ENCODE results near the gene FPGT.

Gene FPGT

DNA sequence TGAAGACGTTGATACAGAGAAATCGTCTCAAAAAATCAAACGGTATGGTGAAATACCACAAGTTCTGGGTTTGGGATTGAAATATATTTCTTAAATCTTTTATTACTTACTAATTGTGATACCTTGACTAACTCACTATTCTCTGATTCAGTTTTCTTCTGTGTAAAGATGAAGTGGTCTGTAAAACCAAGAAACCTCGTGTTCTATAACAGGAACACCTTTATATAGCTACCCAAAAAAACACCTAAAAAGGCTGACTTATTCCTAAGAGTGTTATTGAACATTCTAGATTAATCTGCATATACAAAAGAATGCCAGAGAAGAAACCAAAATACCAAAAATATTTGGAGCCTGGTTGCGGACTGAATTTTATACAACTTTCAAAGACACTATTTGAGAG lies 787 bp upstream of the FPGT start:
- Histone ChIP-seq H4K8ac (ENCODE audit: low read depth, low read length) (no peak overlapping the region), H3K18ac (ENCODE audit: low read length) (no peak overlapping the region), H3K9ac (ENCODE audit: low read length) (no peak overlapping the region), H3K79me1 (ENCODE audit: low read length) (peaks cover 5% of the 10 kb centered on the region), H3K79me2 (ENCODE audit: control insufficient read depth, insufficient read depth, low read length, poor library complexity) (peaks cover 2% of the 10 kb centered on the region), H2BK5ac (ENCODE audit: low read depth, low read length, poor library complexity) (no peak overlapping the region), H3K23ac (ENCODE audit: low read length) (no peak overlapping the region), H4K12ac (ENCODE audit: low read depth, low read length) (no peak overlapping the region), H2BK120ac (ENCODE audit: insufficient read depth, low read length, poor library complexity) (no peak overlapping the region), H3K4me2 (ENCODE audit: low read length) (no peak overlapping the region), H3K4ac (ENCODE audit: low read depth, low read length) (no peak overlapping the region), H2BK12ac (ENCODE audit: low read length) (no peak overlapping the region), H3K36me3 (ENCODE audit: control insufficient read depth in 1 of 2, insufficient read depth in 2 of 2, low read length in 2 of 2) (no peaks in the 10 kb centered on the region), H2AK5ac (ENCODE audit: low read length) (no peak overlapping the region), H3K14ac (ENCODE audit: low read length) (no peak overlapping the region), H3K27ac (ENCODE audit: low read depth, low read length) (no peak overlapping the region), H3K27me3 (ENCODE audit: insufficient read depth, low read length) (no peaks in the 10 kb centered on the region), H3K4me3 (ENCODE audit: low read depth, low read length) (no peak overlapping the region), H4K91ac (ENCODE audit: low read depth, low read length) (no peak overlapping the region), H2AFZ (ENCODE audit: insufficient read depth, low read length, poor library complexity) (no peak overlapping the region), H3K9me3 (ENCODE audit: insufficient read depth, low read depth, low read length) (peaks cover 1% of the 10 kb centered on the region), H3K4me1 (ENCODE audit: control insufficient read depth in 1 of 2, insufficient read depth in 2 of 2, low read length in 2 of 2) (peaks cover 2% of the 10 kb centered on the region in 2 experiments)
- WGBS (ENCODE audit: extremely low coverage, insufficient coverage, insufficient read length): no CpG with 5 or more reads among the region's 5 CpGs
- DNase-seq: peak in 1 of 2 donors; percentile 11

DNA sequence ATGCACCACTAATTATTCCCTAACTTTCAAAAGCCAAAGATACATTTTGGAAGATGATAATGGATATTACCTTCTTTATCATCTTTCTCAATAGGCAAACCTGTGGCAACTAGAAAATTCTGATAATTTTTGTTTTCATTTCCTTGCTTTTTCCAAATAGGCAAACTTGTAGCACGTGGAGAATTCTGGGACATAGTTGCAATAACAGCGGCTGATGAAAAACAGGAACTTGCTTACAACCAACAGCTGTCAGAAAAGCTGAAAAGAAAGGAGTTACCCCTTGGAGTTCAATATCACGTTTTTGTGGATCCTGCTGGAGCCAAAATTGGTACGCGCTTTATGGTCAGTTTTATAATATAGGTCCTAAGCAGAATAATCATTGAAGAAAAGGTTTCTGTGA lies 1.5 kb downstream of the FPGT start:
- no peak overlapping the region for H3K4me2 ChIP-seq (ENCODE audit: low read length)
- H2BK12ac ChIP-seq (ENCODE audit: low read length): no peak overlapping the region
- WGBS (ENCODE audit: extremely low coverage, insufficient coverage, insufficient read length): no CpG with 5 or more reads among the region's 5 CpGs
- H3K18ac ChIP-seq (ENCODE audit: low read length): no peak overlapping the region
- H2AK5ac ChIP-seq (ENCODE audit: low read length): no peak overlapping the region
- no peak overlapping the region for H2BK5ac ChIP-seq (ENCODE audit: low read depth, low read length, poor library complexity)
- H3K27ac ChIP-seq (ENCODE audit: low read depth, low read length): no peak overlapping the region
- H3K79me1 ChIP-seq (ENCODE audit: low read length): peaks cover 5% of the 10 kb centered on the region
- no peak overlapping the region for H2BK120ac ChIP-seq (ENCODE audit: insufficient read depth, low read length, poor library complexity)
- H3K9ac ChIP-seq (ENCODE audit: low read length): no peak overlapping the region
- H3K14ac ChIP-seq (ENCODE audit: low read length): no peak overlapping the region
- no peak overlapping the region for H3K4me3 ChIP-seq (ENCODE audit: low read depth, low read length)
- H3K23ac ChIP-seq (ENCODE audit: low read length): no peak overlapping the region
- H3K27me3 ChIP-seq (ENCODE audit: insufficient read depth, low read length): no peaks in the 10 kb centered on the region
- H3K4ac ChIP-seq (ENCODE audit: low read depth, low read length): no peak overlapping the region
- H2AFZ ChIP-seq (ENCODE audit: insufficient read depth, low read length, poor library complexity): no peak overlapping the region
- peaks cover 2% of the 10 kb centered on the region for H3K79me2 ChIP-seq (ENCODE audit: control insufficient read depth, insufficient read depth, low read length, poor library complexity)
- H4K8ac ChIP-seq (ENCODE audit: low read depth, low read length): no peak overlapping the region
- peaks cover 1% of the 10 kb centered on the region for H3K9me3 ChIP-seq (ENCODE audit: insufficient read depth, low read depth, low read length)
- no peak for DNase-seq
- H3K36me3 ChIP-seq (ENCODE audit: control insufficient read depth in 1 of 2, insufficient read depth in 2 of 2, low read length in 2 of 2): no peaks in the 10 kb centered on the region
- no peak overlapping the region for H4K12ac ChIP-seq (ENCODE audit: low read depth, low read length)
- H4K91ac ChIP-seq (ENCODE audit: low read depth, low read length): no peak overlapping the region
- peaks cover 2% of the 10 kb centered on the region in 2 experiments for H3K4me1 ChIP-seq (ENCODE audit: control insufficient read depth in 1 of 2, insufficient read depth in 2 of 2, low read length in 2 of 2)

DNA sequence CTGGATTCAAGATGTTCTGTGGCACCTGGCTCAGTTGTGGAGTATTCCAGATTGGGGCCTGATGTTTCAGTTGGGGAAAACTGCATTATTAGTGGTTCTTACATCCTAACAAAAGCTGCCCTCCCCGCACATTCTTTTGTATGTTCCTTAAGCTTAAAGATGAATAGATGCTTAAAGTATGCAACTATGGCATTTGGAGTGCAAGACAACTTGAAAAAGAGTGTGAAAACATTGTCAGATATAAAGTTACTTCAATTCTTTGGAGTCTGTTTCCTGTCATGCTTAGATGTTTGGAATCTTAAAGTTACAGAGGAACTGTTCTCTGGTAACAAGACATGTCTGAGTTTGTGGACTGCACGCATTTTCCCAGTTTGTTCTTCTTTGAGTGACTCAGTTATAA lies 7.2 kb downstream of the FPGT start:
- Histone ChIP-seq H2AK5ac (ENCODE audit: low read length) (no peak overlapping the region), H3K18ac (ENCODE audit: low read length) (no peak overlapping the region), H3K27me3 (ENCODE audit: insufficient read depth, low read length) (no peaks in the 10 kb centered on the region), H3K27ac (ENCODE audit: low read depth, low read length) (no peak overlapping the region), H3K4me1 (ENCODE audit: control insufficient read depth in 1 of 2, insufficient read depth in 2 of 2, low read length in 2 of 2) (no peaks in the 10 kb centered on the region), H3K4me3 (ENCODE audit: low read depth, low read length) (no peak overlapping the region), H4K12ac (ENCODE audit: low read depth, low read length) (no peak overlapping the region), H3K23ac (ENCODE audit: low read length) (no peak overlapping the region), H3K4ac (ENCODE audit: low read depth, low read length) (no peak overlapping the region), H3K14ac (ENCODE audit: low read length) (no peak overlapping the region), H3K9ac (ENCODE audit: low read length) (no peak overlapping the region), H4K8ac (ENCODE audit: low read depth, low read length) (no peak overlapping the region), H2BK5ac (ENCODE audit: low read depth, low read length, poor library complexity) (no peak overlapping the region), H3K79me1 (ENCODE audit: low read length) (no peaks in the 10 kb centered on the region), H2AFZ (ENCODE audit: insufficient read depth, low read length, poor library complexity) (no peak overlapping the region), H3K79me2 (ENCODE audit: control insufficient read depth, insufficient read depth, low read length, poor library complexity) (no peaks in the 10 kb centered on the region), H3K36me3 (ENCODE audit: control insufficient read depth in 1 of 2, insufficient read depth in 2 of 2, low read length in 2 of 2) (no peaks in the 10 kb centered on the region), H2BK12ac (ENCODE audit: low read length) (no peak overlapping the region), H2BK120ac (ENCODE audit: insufficient read depth, low read length, poor library complexity) (no peak overlapping the region), H3K4me2 (ENCODE audit: low read length) (no peak overlapping the region), H3K9me3 (ENCODE audit: insufficient read depth, low read depth, low read length) (no peaks in the 10 kb centered on the region), H4K91ac (ENCODE audit: low read depth, low read length) (no peak overlapping the region)
- WGBS (ENCODE audit: extremely low coverage, insufficient coverage, insufficient read length): no CpG with 5 or more reads among the region's 2 CpGs
- DNase-seq: peak in 1 of 2 donors; percentile 1

DNA sequence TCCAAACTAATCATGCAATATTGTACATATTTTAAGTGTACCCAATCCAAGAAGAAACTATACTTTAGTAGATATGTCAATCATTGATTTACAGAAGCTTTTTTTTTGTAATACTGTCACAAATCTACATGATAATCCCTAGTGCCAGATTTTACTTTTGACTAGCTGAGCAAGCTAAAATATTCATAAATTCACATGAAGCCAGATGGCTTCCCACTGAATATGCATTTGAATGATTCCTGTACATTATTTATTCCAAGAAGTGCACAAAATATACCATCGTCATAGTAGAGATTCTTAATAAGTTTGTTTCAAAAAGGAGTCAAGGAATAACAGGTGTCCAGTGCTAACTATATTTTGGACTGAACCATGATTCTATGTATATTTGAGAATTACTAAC lies 17.2 kb downstream of the FPGT start:
- Histone ChIP-seq H2BK12ac (ENCODE audit: low read length) (no peak overlapping the region), H3K18ac (ENCODE audit: low read length) (no peak overlapping the region), H3K14ac (ENCODE audit: low read length) (no peak overlapping the region), H4K12ac (ENCODE audit: low read depth, low read length) (no peak overlapping the region), H3K79me2 (ENCODE audit: control insufficient read depth, insufficient read depth, low read length, poor library complexity) (no peaks in the 10 kb centered on the region), H4K91ac (ENCODE audit: low read depth, low read length) (no peak overlapping the region), H3K4me2 (ENCODE audit: low read length) (no peak overlapping the region), H3K4me1 (ENCODE audit: control insufficient read depth in 1 of 2, insufficient read depth in 2 of 2, low read length in 2 of 2) (no peaks in the 10 kb centered on the region), H2AK5ac (ENCODE audit: low read length) (no peak overlapping the region), H3K9me3 (ENCODE audit: insufficient read depth, low read depth, low read length) (no peaks in the 10 kb centered on the region), H2BK5ac (ENCODE audit: low read depth, low read length, poor library complexity) (no peak overlapping the region), H3K9ac (ENCODE audit: low read length) (no peak overlapping the region), H2AFZ (ENCODE audit: insufficient read depth, low read length, poor library complexity) (no peak overlapping the region), H3K4me3 (ENCODE audit: low read depth, low read length) (no peak overlapping the region), H2BK120ac (ENCODE audit: insufficient read depth, low read length, poor library complexity) (no peak overlapping the region), H3K4ac (ENCODE audit: low read depth, low read length) (no peak overlapping the region), H3K36me3 (ENCODE audit: control insufficient read depth in 1 of 2, insufficient read depth in 2 of 2, low read length in 2 of 2) (no peaks in the 10 kb centered on the region), H4K8ac (ENCODE audit: low read depth, low read length) (no peak overlapping the region), H3K27me3 (ENCODE audit: insufficient read depth, low read length) (no peaks in the 10 kb centered on the region), H3K27ac (ENCODE audit: low read depth, low read length) (no peak overlapping the region), H3K79me1 (ENCODE audit: low read length) (no peaks in the 10 kb centered on the region), H3K23ac (ENCODE audit: low read length) (no peak overlapping the region)
- WGBS (ENCODE audit: extremely low coverage, insufficient coverage, insufficient read length): no CpG with 5 or more reads among the region's 1 CpG
- no peak for DNase-seq

Data from trophoblast cell (in vitro differentiated cells and primary cell).